Lower lobe of right lung (tissue), 2 donors: ENCODE data around the gene GALNT12. TPM values are rescaled to one million over a fixed set of nuclear protein-coding genes. Genes with fewer than 3 reads are reported as not detected.
A peak's percentile ranks its signal among the peaks of the same experiment; 100 is the strongest.

Experiments used
- ATAC-seq, 2 donors: fragments of 200-7000 bp; cut with Tn5 transposase; one replicate each; pipeline ENCODE4 v1.9.1; 2020 to 2022; ENCODE audit warnings: mild to moderate bottlenecking in 2 of 2, moderate library complexity in 2 of 2
- DNase-seq: peaks from one replicate; pipeline ENCODE4 v3.0.0-alpha.2; 2020
- H3K27ac ChIP-seq: fragments of 200-600 bp; one replicate; pipeline ENCODE4 v1.8.0; 2022
- H3K27me3 ChIP-seq: fragments of 200-600 bp; one replicate; pipeline ENCODE4 v1.8.0; 2022; ENCODE audit warnings: low read depth
- H3K36me3 ChIP-seq: fragments of 200-600 bp; one replicate; pipeline ENCODE4 v1.8.0; 2022; ENCODE audit warnings: mild to moderate bottlenecking
- H3K4me1 ChIP-seq: fragments of 200-600 bp; one replicate; pipeline ENCODE4 v1.8.0; 2022
- H3K4me3 ChIP-seq: fragments of 200-600 bp; one replicate; pipeline ENCODE4 v1.8.0; 2022; ENCODE audit warnings: mild to moderate bottlenecking
- H3K9me3 ChIP-seq: fragments of 200-600 bp; one replicate; pipeline ENCODE4 v1.8.0; 2022
- CTCF ChIP-seq: fragments of 200-600 bp; IDR thresholded peaks from one replicate; pipeline ENCODE4 v1.8.0; 2022; ENCODE audit warnings: antibody characterized with exemption, mild to moderate bottlenecking
- intact Hi-C: fragments of 100-400 bp; cut with DNase I; formaldehyde crosslinking; loops from one replicate; pipeline ENCODE4 v1.11.0; 2022
- total RNA-seq: library from RNA; stranded (reverse); fragmentation: NEBNext Ultra II Directional; extraction: Animal tissue kit (Norgen Biotek cat#: 25700); gene quantifications from one replicate; pipeline ENCODE4 v1.2.1, GENCODE V29; 2021
- donor health status: DM: no; HTN: yes; CAD: no; lungs with severe emphysema.

The GALNT12 gene
- total RNA-seq, 1 donor from 2014 or later = 23.2 TPM

DNA sequence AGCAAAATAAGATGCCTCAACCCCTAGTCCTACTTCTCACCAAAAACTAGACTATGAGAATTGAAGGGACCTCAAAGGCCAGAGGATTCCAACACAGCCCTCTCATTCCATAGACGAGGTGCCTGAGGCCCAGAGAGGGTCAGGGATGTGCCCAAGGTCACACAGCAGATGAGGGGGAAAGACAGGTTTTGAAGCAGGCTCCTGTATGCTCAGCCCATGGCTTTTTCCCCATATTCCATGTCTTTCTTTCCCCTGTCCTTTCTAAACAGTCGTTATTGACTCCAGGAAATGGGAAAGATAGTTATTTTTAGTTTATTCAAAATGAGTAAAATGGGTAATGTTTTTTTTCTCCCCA is 75.1 kb downstream of the GALNT12 start:
- intact Hi-C loops = no loop called here

DNA sequence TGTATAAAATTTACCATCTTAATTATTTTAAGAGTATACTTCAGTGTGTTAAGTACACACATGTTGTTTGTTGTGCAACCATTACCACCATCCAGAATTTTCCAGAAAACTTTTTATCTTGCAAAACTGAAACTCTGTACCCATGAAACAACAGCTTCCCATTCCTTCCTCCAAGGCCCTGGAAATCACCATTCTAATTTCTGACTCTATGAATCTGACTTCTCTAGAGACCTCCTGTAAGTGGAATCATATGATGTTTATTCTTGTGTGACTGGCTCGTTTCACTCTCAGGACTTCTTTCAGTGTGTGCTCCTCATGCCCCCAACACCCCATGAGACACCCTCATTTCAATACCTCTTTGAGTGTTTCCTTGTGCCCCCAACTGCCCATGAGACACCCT is 75.8 kb downstream of the GALNT12 start:
- Histone ChIP-seq H3K9me3 (no peaks in the 10 kb centered on the region), H3K36me3 (no peaks in the 10 kb centered on the region), H3K27me3 (no peaks in the 10 kb centered on the region), H3K4me1 (peaks cover 26% of the 10 kb centered on the region), H3K4me3 (no peak overlapping the region), H3K27ac (no peak overlapping the region)
- TF ChIP-seq CTCF = no peak
- DNase-seq (no peak), ATAC-seq (no peak)
- intact Hi-C loops = no loop called here

More for the DNA sequence above, 75.1 kb downstream of the GALNT12 start:
- DNase-seq (no peak), ATAC-seq (no peak)
- no peaks in the 10 kb centered on the region for H3K27me3 ChIP-seq
- no peak overlapping the region for H3K4me3 ChIP-seq
- no peak overlapping the region for H3K27ac ChIP-seq
- peaks cover 23% of the 10 kb centered on the region for H3K4me1 ChIP-seq
- H3K9me3 ChIP-seq = no peaks in the 10 kb centered on the region
- TF ChIP-seq CTCF = no peak
- no peaks in the 10 kb centered on the region for H3K36me3 ChIP-seq

- Histone ChIP-seq H3K27me3 (no peaks in the 10 kb centered on the region), H3K36me3 (no peaks in the 10 kb centered on the region), H3K27ac (no peak overlapping the region), H3K4me3 (no peak overlapping the region), H3K9me3 (no peaks in the 10 kb centered on the region), H3K4me1 (peaks cover 26% of the 10 kb centered on the region)
- intact Hi-C loops = no loop called here
- no peak for TF ChIP-seq CTCF
- ATAC-seq (no peak), DNase-seq (no peak)
Observed at GRCh38 chr9:98884849-98885248, 77.4 kb downstream of the GALNT12 start.

DNA sequence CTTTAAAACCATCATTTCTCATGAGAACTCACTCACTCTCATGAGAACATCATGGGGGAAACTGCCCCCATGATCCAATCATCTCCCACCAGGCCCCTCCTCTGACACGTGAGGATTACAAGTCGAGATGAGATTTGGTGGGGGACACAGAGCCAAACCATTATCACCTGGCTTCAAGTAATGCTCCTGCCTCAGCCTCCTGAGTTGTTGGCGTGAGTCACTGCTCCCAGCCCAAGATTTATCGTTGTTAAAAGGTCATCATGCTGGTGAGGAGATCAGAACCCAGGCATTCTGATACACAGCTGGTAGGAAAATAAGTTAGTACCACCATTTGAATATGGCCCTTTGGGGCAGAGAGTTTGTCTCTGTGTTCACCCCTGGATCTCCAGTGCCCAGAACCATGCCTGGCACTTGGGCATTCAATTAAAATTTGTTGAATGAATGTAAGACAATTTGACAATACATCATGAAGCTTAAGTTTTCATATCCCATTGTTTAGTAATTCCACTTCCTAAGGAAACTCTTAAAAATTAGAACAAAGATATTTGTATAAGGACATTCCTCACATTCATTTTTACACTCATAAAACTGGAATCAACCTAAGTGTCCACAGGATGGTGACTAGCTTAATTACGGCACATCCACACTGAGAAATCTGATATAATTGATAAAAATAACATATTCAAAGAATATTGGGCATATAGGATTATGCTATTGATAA is 78.3 kb downstream of the GALNT12 start:
- ATAC-seq (no peak), DNase-seq (no peak)
- TF ChIP-seq CTCF = no peak
- Histone ChIP-seq H3K4me1 (peaks cover 25% of the 10 kb centered on the region), H3K27ac (no peak overlapping the region), H3K27me3 (no peaks in the 10 kb centered on the region), H3K36me3 (no peaks in the 10 kb centered on the region), H3K9me3 (no peaks in the 10 kb centered on the region), H3K4me3 (no peak overlapping the region)
- intact Hi-C loops = no loop called here

GRCh38 chr9:98886691-98887229 is 79.3 kb downstream of the GALNT12 start:
- TF ChIP-seq CTCF = no peak
- intact Hi-C loops = no loop called here
- no peaks in the 10 kb centered on the region for H3K36me3 ChIP-seq
- ATAC-seq = no peak
- DNase-seq = no peak
- H3K4me3 ChIP-seq = no peak overlapping the region
- no peaks in the 10 kb centered on the region for H3K27me3 ChIP-seq
- H3K9me3 ChIP-seq = no peaks in the 10 kb centered on the region
- peaks cover 25% of the 10 kb centered on the region for H3K4me1 ChIP-seq
- H3K27ac ChIP-seq = peak overlapping the region; percentile 28
